GM19238 (cell line): ENCODE data around the gene MAGEA8.
"Not testable (repeated sequence)": the region's sequence is repeated elsewhere in the genome, so short reads cannot be mapped to it uniquely, and the experiment has no call there.

Source experiments
- DNase-seq: peaks from one replicate; pipeline ENCODE4 v3.0.0; 2011; ENCODE audit warnings: low spot score; ENCODE audit not compliant: insufficient read length

Gene MAGEA8

GRCh38 chrX:149881081-149881711, at the start of gene MAGEA8:
Gene MAGEA8, plus strand, starts transcription at chrX:149881183. Its CDS starts 3,090 bp downstream, at chrX:149884273.
- DNase-seq, result no peak

- no peak for DNase-seq
These were observed 49.5 kb upstream of the MAGEA8 start for GRCh38 chrX:149831473-149831872.

- not testable (repeated sequence) for DNase-seq
These were observed 44.3 kb upstream of the MAGEA8 start for GRCh38 chrX:149836728-149837127.

- no peak for DNase-seq
These were observed 43.8 kb upstream of the MAGEA8 start for GRCh38 chrX:149837167-149837566.

GRCh38 chrX:149837639-149838038, 43.3 kb upstream of the MAGEA8 start:
- no peak for DNase-seq

- no peak for DNase-seq
These were observed 39.1 kb upstream of the MAGEA8 start for GRCh38 chrX:149841929-149842328.

- no peak for DNase-seq
These were observed 35.6 kb upstream of the MAGEA8 start for GRCh38 chrX:149845385-149845784.

- no peak for DNase-seq
These were observed 34.2 kb upstream of the MAGEA8 start for GRCh38 chrX:149846789-149847188.

- DNase-seq, result no peak
These were observed 32.1 kb upstream of the MAGEA8 start for GRCh38 chrX:149848855-149849254.

- no peak for DNase-seq
These were observed 31.2 kb upstream of the MAGEA8 start for GRCh38 chrX:149849787-149850186.

- DNase-seq, result no peak
These were observed 29.1 kb upstream of the MAGEA8 start for GRCh38 chrX:149851864-149852263.

GRCh38 chrX:149853925-149854324, 27.1 kb upstream of the MAGEA8 start:
- no peak for DNase-seq

- DNase-seq, result no peak
These were observed 22.4 kb upstream of the MAGEA8 start for GRCh38 chrX:149858592-149858991.

- DNase-seq, result no peak
These were observed 20.5 kb upstream of the MAGEA8 start for GRCh38 chrX:149860445-149860844.

GRCh38 chrX:149865390-149865789, 15.6 kb upstream of the MAGEA8 start:
- no peak for DNase-seq

- no peak for DNase-seq
These were observed 13.5 kb upstream of the MAGEA8 start for GRCh38 chrX:149867488-149867887.

GRCh38 chrX:149870840-149871239, 10.1 kb upstream of the MAGEA8 start:
- DNase-seq, result no peak

- no peak for DNase-seq
These were observed 9.6 kb upstream of the MAGEA8 start for GRCh38 chrX:149871433-149871832.

- DNase-seq, result no peak
These were observed 9.0 kb upstream of the MAGEA8 start for GRCh38 chrX:149871940-149872339.

GRCh38 chrX:149877157-149877556, 3.8 kb upstream of the MAGEA8 start:
- no peak for DNase-seq

GRCh38 chrX:149877636-149878035, 3.3 kb upstream of the MAGEA8 start:
- no peak for DNase-seq

GRCh38 chrX:149890828-149891227, 9.8 kb downstream of the MAGEA8 start:
- not testable (repeated sequence) for DNase-seq

- no peak for DNase-seq
These were observed 17.6 kb downstream of the MAGEA8 start for GRCh38 chrX:149898554-149898953.
